ENCODE results near the gene GEMIN5. TPM values are rescaled to one million over a fixed set of nuclear protein-coding genes. Genes with fewer than 3 reads are reported as not detected.

GEMIN5 gene
- total and polyA plus RNA-seq, 2 of the 4 experiments (the other 2 are of a cell fraction) = 9.0 to 31.5 TPM

GRCh38 chr5:154896562-154897165 lies 41.3 kb downstream of the GEMIN5 start:
- Histone ChIP-seq H3K9ac (ENCODE audit: low read depth, low read length) (no peak overlapping the region), H2AK9ac (replicated peaks; ENCODE audit: low read depth, low read length, poor library complexity) (no peak overlapping the region), H2AFZ (replicated peaks; ENCODE audit: low read length, poor library complexity) (no peak overlapping the region), H3K4ac (ENCODE audit: low read depth, low read length) (no peak overlapping the region), H3K9me3 (ENCODE audit: control insufficient read depth, insufficient read depth, low read length) (no peaks in the 10 kb centered on the region), H3K27me3 (ENCODE audit: control insufficient read depth, insufficient read depth, low read length) (no peaks in the 10 kb centered on the region), H3K36me3 (ENCODE audit: control insufficient read depth, insufficient read depth, low read length) (peaks cover 40% of the 10 kb centered on the region), H2BK15ac (ENCODE audit: low read depth, low read length) (no peak overlapping the region), H3K4me1 (ENCODE audit: control insufficient read depth, insufficient read depth, low read length) (no peaks in the 10 kb centered on the region), H3K23ac (ENCODE audit: low read depth, low read length) (no peak overlapping the region), H3K27ac (ENCODE audit: insufficient read depth, low read length) (no peak overlapping the region), H2BK20ac (ENCODE audit: low read depth, low read length) (no peak overlapping the region), H3K14ac (replicated peaks; ENCODE audit: low read depth, low read length) (no peak overlapping the region), H3K56ac (ENCODE audit: extremely low read depth, insufficient read depth, low read length) (no peak overlapping the region), H3K4me2 (ENCODE audit: low read depth, low read length) (no peak overlapping the region), H2AK5ac (ENCODE audit: low read depth, low read length) (no peak overlapping the region), H3K79me1 (ENCODE audit: low read depth in 1 of 2, low read length in 2 of 2) (no peaks in the 10 kb centered on the region), H3K9me1 (ENCODE audit: insufficient read depth, low read length) (no peaks in the 10 kb centered on the region; the same call in 1 of the 2 replicates), H4K20me1 (ENCODE audit: insufficient read depth, low read length) (no peaks in the 10 kb centered on the region), H4K5ac (ENCODE audit: low read depth, low read length) (no peak overlapping the region), H2BK5ac (ENCODE audit: low read depth, low read length, poor library complexity, severe bottlenecking) (no peak overlapping the region), H2BK120ac (ENCODE audit: low read depth, low read length) (no peak overlapping the region), H4K91ac (ENCODE audit: insufficient read depth, low read depth, low read length) (no peak overlapping the region), H4K8ac (ENCODE audit: low read depth in 2 of 2, low read length in 2 of 2) (no peak overlapping the region), H3K4me3 (ENCODE audit: insufficient read depth, low read depth, low read length) (no peak overlapping the region), H3K18ac (ENCODE audit: low read depth, low read length) (no peak overlapping the region)
- ChIA-PET CTCF (no interaction called here), POLR2A (ENCODE audit: unreplicated experiment) (no interaction called here)
- dilution Hi-C loops (cut with HindIII; ENCODE audit: low sequenced_read_pairs, unreplicated experiment) (no loop called here), intact Hi-C loops (cut with micrococcal nuclease) (no loop called here), in situ Hi-C loops (cut with MboI; ENCODE audit: low sequenced_read_pairs) (no loop called here)
- DNase-seq = no peak
- no peak for ATAC-seq (ENCODE audit: low read depth)
- TF ChIP-seq MAZ (IDR thresholded peaks at IDR 0.05; ENCODE audit: borderline replicate concordance, low read depth, low read length) (no peak), RFX5 (IDR thresholded peaks at IDR 0.05; ENCODE audit: low read depth, low read length) (no peak), NFE2L2 (IDR thresholded peaks at IDR 0.05; ENCODE audit: low read depth, low read length) (no peak), ELK1 (IDR thresholded peaks at IDR 0.05; ENCODE audit: borderline replicate concordance, low read depth, low read length) (no peak), POLR2A (IDR thresholded peaks at IDR 0.05; ENCODE audit: low read depth, low read length) (no peak), BHLHE40 (IDR thresholded peaks at IDR 0.05; ENCODE audit: low read depth, low read length) (no peak), RCOR1 (IDR thresholded peaks at IDR 0.05; ENCODE audit: insufficient replicate concordance, low read length) (no peak), SMC3 (IDR thresholded peaks at IDR 0.05; ENCODE audit: low read depth, low read length) (no peak), MXI1 (IDR thresholded peaks at IDR 0.05; ENCODE audit: borderline replicate concordance, low read depth, low read length) (no peak), CEBPB (IDR thresholded peaks at IDR 0.05; ENCODE audit: low read depth, low read length) (no peak), CHD1 (IDR thresholded peaks at IDR 0.05; ENCODE audit: low read depth, low read length) (no peak), MAFK (IDR thresholded peaks at IDR 0.05; ENCODE audit: low read depth, low read length) (no peak), RAD21 (IDR thresholded peaks at IDR 0.05; ENCODE audit: low read length) (no peak), FOS (IDR thresholded peaks at IDR 0.05; ENCODE audit: low read depth, low read length) (no peak)
- TF ChIP-seq, protein P1, sequence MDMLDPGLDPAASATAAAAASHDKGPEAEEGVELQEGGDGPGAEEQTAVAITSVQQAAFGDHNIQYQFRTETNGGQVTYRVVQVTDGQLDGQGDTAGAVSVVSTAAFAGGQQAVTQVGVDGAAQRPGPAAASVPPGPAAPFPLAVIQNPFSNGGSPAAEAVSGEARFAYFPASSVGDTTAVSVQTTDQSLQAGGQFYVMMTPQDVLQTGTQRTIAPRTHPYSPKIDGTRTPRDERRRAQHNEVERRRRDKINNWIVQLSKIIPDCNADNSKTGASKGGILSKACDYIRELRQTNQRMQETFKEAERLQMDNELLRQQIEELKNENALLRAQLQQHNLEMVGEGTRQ (IDR thresholded peaks at IDR 0.05; ENCODE audit: low read depth, low read length) = no peak
- TF ChIP-seq, protein P2, sequence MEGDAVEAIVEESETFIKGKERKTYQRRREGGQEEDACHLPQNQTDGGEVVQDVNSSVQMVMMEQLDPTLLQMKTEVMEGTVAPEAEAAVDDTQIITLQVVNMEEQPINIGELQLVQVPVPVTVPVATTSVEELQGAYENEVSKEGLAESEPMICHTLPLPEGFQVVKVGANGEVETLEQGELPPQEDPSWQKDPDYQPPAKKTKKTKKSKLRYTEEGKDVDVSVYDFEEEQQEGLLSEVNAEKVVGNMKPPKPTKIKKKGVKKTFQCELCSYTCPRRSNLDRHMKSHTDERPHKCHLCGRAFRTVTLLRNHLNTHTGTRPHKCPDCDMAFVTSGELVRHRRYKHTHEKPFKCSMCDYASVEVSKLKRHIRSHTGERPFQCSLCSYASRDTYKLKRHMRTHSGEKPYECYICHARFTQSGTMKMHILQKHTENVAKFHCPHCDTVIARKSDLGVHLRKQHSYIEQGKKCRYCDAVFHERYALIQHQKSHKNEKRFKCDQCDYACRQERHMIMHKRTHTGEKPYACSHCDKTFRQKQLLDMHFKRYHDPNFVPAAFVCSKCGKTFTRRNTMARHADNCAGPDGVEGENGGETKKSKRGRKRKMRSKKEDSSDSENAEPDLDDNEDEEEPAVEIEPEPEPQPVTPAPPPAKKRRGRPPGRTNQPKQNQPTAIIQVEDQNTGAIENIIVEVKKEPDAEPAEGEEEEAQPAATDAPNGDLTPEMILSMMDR (conservative IDR thresholded peaks at IDR 0.05; ENCODE audit: low read depth, low read length) = no peak
- BruUV-seq (replicated peaks) = no TSS peak

Data from IMR-90 (cell line).